BLaER1 treated with 17β-estradiol and CSF1 and Interleukin-3, amounts not matched to agents 10 nM and 100 nM (cell line): ENCODE data around the gene PATL2.
"Not testable (repeated sequence)": the region's sequence is repeated elsewhere in the genome, so short reads cannot be mapped to it uniquely, and the experiment has no call there.

Experiments
- H3K27ac ChIP-seq, 11 experiments: shearing (Covaris generic); formaldehyde crosslinking; 2 replicates each; pipeline ENCODE4 v1.8.1; 2022
- H3K27me3 ChIP-seq, 11 experiments: shearing (Covaris generic); formaldehyde crosslinking; 2 replicates each; pipeline ENCODE4 v1.8.1; 2022
- H3K36me3 ChIP-seq, 11 experiments: shearing (Covaris generic); formaldehyde crosslinking; 2 replicates each; pipeline ENCODE4 v1.8.1; 2022
- H3K4me1 ChIP-seq, 10 experiments: shearing (Covaris generic); formaldehyde crosslinking; 2 replicates each; pipeline ENCODE4 v1.8.1; 2022
- H3K4me2 ChIP-seq, 11 experiments: shearing (Covaris generic); formaldehyde crosslinking; 2 replicates each; pipeline ENCODE4 v1.8.1; 2022
- H3K4me3 ChIP-seq, 10 experiments: shearing (Covaris generic); formaldehyde crosslinking; 2 replicates each; pipeline ENCODE4 v1.8.1; 2022
- H3K9ac ChIP-seq, 11 experiments: shearing (Covaris generic); formaldehyde crosslinking; 2 replicates each; pipeline ENCODE4 v1.8.1; 2022
- H3K9me3 ChIP-seq, 11 experiments: shearing (Covaris generic); formaldehyde crosslinking; replicated peaks in 1 of 11; 2 replicates each; pipeline ENCODE4 v1.8.1; 2022
- H4K20me1 ChIP-seq, 11 experiments: shearing (Covaris generic); formaldehyde crosslinking; 2 replicates each; pipeline ENCODE4 v1.8.1; 2022
- Cebpa-rat ChIP-seq, 11 experiments: shearing (Covaris generic); IDR thresholded peaks; 2 replicates each; pipeline ENCODE4 v1.8.1; 2022

The PATL2 gene

DNA sequence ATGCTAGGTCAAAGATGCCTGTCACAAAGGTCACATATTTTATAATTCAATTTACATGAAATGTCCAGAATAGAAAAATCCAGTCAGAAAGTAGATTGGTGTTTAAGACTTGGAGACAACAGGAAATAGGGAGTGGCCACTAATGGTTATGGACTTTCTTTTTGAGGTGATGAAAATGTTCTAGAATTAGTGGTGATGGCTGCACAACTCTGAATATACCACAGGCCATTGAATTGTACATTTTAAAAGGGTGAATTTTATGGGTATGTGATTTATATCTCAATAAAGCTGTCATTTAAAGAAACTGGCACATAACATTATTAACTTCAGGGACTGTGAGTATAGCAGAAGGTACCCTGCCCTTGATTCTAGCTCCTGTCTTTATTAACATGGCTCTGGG is 63.5 kb downstream of the PATL2 start:
- H3K4me3 ChIP-seq = no peak overlapping the region
- peaks cover 0 to 40% (median 0%) of the 10 kb centered on the region in 11 experiments; a peak in 6 of 22 replicates for H4K20me1 ChIP-seq
- no peak overlapping the region for H3K27ac ChIP-seq
- peaks cover 19 to 27% (median 23%) of the 10 kb centered on the region in 11 experiments for H3K9me3 ChIP-seq
- no peak overlapping the region for H3K9ac ChIP-seq
- peaks cover 0 to 13% (median 2%) of the 10 kb centered on the region in 10 experiments; a peak in 4 of 20 replicates for H3K4me1 ChIP-seq
- no peaks in the 10 kb centered on the region for H3K27me3 ChIP-seq
- no peak for TF ChIP-seq Cebpa-rat (IDR thresholded peaks at IDR 0.05)
- H3K4me2 ChIP-seq = no peak overlapping the region
- H3K36me3 ChIP-seq = peaks cover 63 to 94% (median 79%) of the 10 kb centered on the region in 11 experiments

DNA sequence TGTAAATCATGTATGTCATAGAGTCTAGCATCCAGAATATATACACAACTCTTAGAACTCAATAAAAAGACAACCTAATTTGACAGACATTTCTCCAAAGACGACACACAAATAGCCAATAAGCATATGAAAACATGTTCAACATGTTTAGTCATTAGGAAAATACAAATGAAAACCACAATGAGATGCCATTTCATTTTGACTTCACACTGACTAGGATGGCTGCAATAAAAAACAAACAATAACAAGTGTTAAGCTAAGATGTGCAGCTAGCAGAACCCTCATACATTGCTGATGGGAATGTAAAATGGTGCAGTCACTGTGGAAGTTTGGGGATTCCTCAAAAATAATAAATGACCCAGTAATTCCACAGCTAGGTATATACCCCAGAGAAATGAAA is 64.1 kb downstream of the PATL2 start:
- H3K27ac ChIP-seq = no peak overlapping the region
- peaks cover 0 to 13% (median 2%) of the 10 kb centered on the region in 10 experiments; a peak in 4 of 20 replicates for H3K4me1 ChIP-seq
- no peak overlapping the region for H3K4me3 ChIP-seq
- H3K9ac ChIP-seq = no peak overlapping the region
- H3K4me2 ChIP-seq = no peak overlapping the region
- H3K27me3 ChIP-seq = no peaks in the 10 kb centered on the region
- TF ChIP-seq Cebpa-rat (IDR thresholded peaks at IDR 0.05) = no peak
- H3K9me3 ChIP-seq = peaks cover 19 to 27% (median 23%) of the 10 kb centered on the region in 11 experiments
- peaks cover 0 to 46% (median 0%) of the 10 kb centered on the region in 11 experiments; a peak in 6 of 22 replicates for H4K20me1 ChIP-seq
- H3K36me3 ChIP-seq = peaks cover 64 to 94% (median 77%) of the 10 kb centered on the region in 11 experiments

DNA sequence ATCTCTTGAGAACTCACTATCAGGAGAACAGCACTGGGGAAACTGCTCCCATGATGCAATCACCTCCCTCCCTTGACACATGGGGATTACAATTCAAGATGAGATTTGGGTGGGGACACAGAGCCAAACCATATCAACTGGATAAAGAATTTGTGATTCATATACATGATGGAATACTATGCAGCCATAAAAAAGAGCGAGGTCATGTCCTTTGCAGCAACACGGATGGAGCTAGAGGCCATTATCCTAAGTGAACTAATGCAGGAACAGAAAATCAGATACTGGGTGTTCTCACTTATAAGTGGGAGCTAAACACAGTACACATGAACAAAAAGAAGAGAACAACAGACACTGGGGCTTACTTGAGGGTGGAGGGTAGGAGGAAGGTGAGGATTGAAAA is 64.7 kb downstream of the PATL2 start:
- Histone ChIP-seq H3K9ac (no peak overlapping the region), H3K4me1 (peaks cover 0 to 13% (median 2%) of the 10 kb centered on the region in 10 experiments; a peak in 4 of 20 replicates), H3K9me3 (peaks cover 19 to 27% (median 23%) of the 10 kb centered on the region in 11 experiments), H4K20me1 (peaks cover 0 to 50% (median 0%) of the 10 kb centered on the region in 11 experiments; a peak in 6 of 22 replicates), H3K27ac (no peak overlapping the region), H3K36me3 (peaks cover 58 to 94% (median 73%) of the 10 kb centered on the region in 11 experiments), H3K4me2 (no peak overlapping the region), H3K27me3 (no peaks in the 10 kb centered on the region), H3K4me3 (no peak overlapping the region)
- no peak for TF ChIP-seq Cebpa-rat (IDR thresholded peaks at IDR 0.05)

DNA sequence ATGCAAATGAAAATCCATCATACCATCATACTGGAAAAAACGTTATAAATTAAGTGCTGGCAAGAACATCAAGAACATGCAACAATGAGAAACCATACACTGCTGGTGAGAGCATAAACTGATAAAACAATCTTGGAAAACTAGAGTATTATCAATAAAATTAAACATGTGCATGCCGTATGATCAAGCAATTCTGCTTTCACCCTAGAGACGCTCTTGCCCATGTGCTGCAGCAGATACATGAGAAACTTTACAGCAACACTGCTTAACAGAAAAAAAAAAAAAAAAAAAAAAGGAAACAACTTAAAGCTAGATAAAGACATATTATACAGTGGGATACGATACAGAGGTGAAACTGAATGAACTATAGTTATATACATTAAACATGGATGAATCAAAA is 69.5 kb downstream of the PATL2 start:
- Histone ChIP-seq H3K4me1 (peaks cover 0 to 13% (median 0%) of the 10 kb centered on the region in 10 experiments; a peak in 1 of 20 replicates), H3K4me2 (no peak overlapping the region), H3K27me3 (no peaks in the 10 kb centered on the region), H3K9me3 (peaks cover 18 to 35% (median 31%) of the 10 kb centered on the region in 11 experiments), H3K36me3 (peaks cover 47 to 94% (median 68%) of the 10 kb centered on the region in 11 experiments), H3K27ac (no peak overlapping the region), H3K4me3 (no peak overlapping the region), H3K9ac (no peak overlapping the region), H4K20me1 (peaks cover 0 to 44% (median 0%) of the 10 kb centered on the region in 11 experiments; a peak in 6 of 22 replicates)
- TF ChIP-seq Cebpa-rat (IDR thresholded peaks at IDR 0.05) = no peak

DNA sequence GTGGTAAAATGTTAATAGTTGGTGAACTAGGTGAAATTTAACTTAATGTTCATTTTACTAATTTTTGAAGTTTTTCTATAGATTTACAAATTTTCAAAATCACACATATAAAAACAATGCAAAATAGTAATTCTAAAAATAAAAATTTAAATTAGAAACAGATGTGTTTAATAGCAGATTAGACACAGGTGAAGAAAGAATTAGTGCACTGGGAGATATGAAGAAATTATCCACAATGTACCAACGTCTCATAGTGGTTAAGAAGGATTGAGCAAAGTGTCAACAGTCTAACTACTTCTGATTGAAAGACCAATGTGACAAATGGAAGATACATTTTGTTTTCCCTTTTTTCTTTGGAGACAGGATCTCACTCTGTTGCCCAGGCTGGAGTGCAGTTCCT is 74.1 kb downstream of the PATL2 start:
- Histone ChIP-seq H3K4me1 (peaks cover 0 to 7% (median 0%) of the 10 kb centered on the region in 10 experiments; a peak in 1 of 20 replicates), H3K36me3 (peaks cover 61 to 100% (median 89%) of the 10 kb centered on the region in 11 experiments), H3K4me3 (no peak overlapping the region), H3K9me3 (peaks cover 0 to 27% (median 17%) of the 10 kb centered on the region in 11 experiments; a peak in 19 of 22 replicates), H3K9ac (no peak overlapping the region), H4K20me1 (peaks cover 0 to 14% (median 0%) of the 10 kb centered on the region in 11 experiments; a peak in 3 of 22 replicates), H3K27me3 (no peaks in the 10 kb centered on the region), H3K27ac (no peak overlapping the region), H3K4me2 (no peak overlapping the region)
- no peak for TF ChIP-seq Cebpa-rat (IDR thresholded peaks at IDR 0.05)

DNA sequence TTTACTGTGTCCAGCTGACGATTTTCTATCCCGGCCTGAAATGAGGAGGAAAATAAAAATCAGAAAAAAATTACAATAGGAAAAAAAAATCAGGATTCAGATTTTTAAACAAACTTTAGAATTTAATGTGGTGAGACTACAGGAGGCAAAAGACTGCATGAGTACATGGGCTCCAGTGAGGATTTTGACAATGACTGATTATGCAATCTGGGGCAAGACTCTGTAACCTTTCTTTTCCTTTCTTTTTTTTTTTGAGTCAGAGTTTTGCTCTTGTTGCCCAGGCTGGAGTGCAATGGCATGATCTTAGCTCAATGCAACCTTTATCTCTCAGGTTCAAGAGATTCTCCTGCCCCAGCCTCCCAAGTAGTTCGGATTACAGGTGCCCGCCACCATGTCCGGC is 77.5 kb downstream of the PATL2 start:
- Histone ChIP-seq H3K4me3 (no peak overlapping the region), H4K20me1 (peaks cover 0 to 7% (median 0%) of the 10 kb centered on the region in 11 experiments; a peak in 2 of 22 replicates), H3K4me2 (no peak overlapping the region), H3K27me3 (no peaks in the 10 kb centered on the region), H3K9me3 (peaks cover 6 to 27% (median 16%) of the 10 kb centered on the region in 11 experiments; a peak in 19 of 22 replicates), H3K27ac (no peak overlapping the region), H3K36me3 (peaks cover 82 to 100% (median 96%) of the 10 kb centered on the region in 11 experiments), H3K4me1 (peaks cover 0 to 7% (median 0%) of the 10 kb centered on the region in 10 experiments; a peak in 1 of 20 replicates), H3K9ac (no peak overlapping the region)
- TF ChIP-seq Cebpa-rat (IDR thresholded peaks at IDR 0.05) = no peak

DNA sequence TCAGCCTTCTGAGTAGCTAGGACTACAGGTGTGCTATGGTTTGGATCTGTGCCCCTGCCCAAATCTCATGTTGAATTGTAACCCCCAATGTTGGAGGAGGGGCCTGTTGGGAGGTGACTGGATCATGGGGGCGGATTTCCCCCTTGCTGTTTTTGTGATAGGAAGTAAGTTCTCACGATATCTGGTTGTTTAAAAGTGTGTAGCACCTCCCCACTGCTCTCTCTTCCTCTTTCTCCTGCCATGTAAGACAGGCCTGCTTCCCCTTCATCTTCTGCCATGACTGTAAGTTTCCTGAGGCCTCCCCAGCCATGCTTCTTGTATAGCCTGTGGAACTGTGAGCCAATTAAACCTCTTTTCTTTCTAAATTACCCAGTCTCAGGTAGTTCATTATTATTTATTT is 85.8 kb downstream of the PATL2 start:
- not testable (repeated sequence) for H3K4me2 ChIP-seq, H3K27ac ChIP-seq, H3K4me1 ChIP-seq, H3K27me3 ChIP-seq, H3K4me3 ChIP-seq, H3K9ac ChIP-seq
- H3K36me3 ChIP-seq = peaks cover 82 to 100% (median 93%) of the 10 kb centered on the region in 11 experiments
- H4K20me1 ChIP-seq = peaks cover 0 to 11% (median 0%) of the 10 kb centered on the region in 11 experiments; a peak in 1 of 22 replicates
- H3K9me3 ChIP-seq = peaks cover 0 to 22% (median 3%) of the 10 kb centered on the region in 11 experiments; a peak in 11 of 22 replicates

DNA sequence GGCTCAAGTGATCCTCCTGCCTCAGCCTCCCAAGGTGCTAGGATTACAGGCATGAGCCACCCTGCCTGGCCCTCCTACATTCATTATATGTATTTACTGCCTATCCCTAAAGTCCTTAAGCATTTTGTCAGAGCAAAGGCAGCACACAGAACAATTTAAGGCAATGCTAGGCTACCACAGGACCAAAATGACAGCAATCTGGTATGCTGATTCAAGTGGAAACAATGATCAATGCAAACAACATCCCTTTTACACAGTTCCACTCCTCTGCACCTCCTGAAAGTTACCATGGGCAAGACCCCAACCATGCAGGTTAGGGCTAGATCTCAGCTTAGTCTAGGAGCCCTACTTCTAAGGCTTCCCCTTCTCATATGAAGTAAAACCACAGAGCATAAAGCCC is 87.9 kb downstream of the PATL2 start:
- peaks cover 68 to 100% (median 92%) of the 10 kb centered on the region in 11 experiments for H3K36me3 ChIP-seq
- H3K27me3 ChIP-seq = no peaks in the 10 kb centered on the region
- no peak overlapping the region for H3K4me3 ChIP-seq
- no peaks in the 10 kb centered on the region; a peak in 1 of 20 replicates for H3K4me1 ChIP-seq
- no peak overlapping the region for H3K27ac ChIP-seq
- no peak for TF ChIP-seq Cebpa-rat (IDR thresholded peaks at IDR 0.05)
- H3K9ac ChIP-seq = no peak overlapping the region
- H3K9me3 ChIP-seq = peaks cover 0 to 18% (median 0%) of the 10 kb centered on the region in 11 experiments; a peak in 11 of 22 replicates
- H3K4me2 ChIP-seq = no peak overlapping the region
- peaks cover 0 to 11% (median 0%) of the 10 kb centered on the region in 11 experiments; a peak in 1 of 22 replicates for H4K20me1 ChIP-seq

DNA sequence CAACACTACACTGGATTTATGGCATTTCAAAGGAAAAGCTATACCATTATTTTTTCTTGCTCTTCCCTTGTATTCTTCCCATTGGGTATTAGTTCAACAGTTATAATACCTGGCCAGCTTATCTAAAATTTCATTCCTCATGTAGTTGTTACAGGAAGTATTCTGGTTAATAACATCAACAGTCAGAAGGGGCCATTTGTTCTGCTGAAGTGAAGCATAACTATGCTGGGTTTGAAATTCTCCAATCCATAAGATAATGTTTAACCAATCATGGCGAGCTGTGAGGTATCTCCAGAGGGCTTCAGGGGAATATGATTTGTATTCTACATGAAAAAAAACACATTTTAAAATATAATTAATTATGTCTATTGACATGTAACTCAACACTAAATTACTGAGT is 91.0 kb downstream of the PATL2 start:
- Histone ChIP-seq H4K20me1 (peaks cover 0 to 11% (median 0%) of the 10 kb centered on the region in 11 experiments; a peak in 1 of 22 replicates), H3K9ac (no peak overlapping the region), H3K4me3 (no peak overlapping the region), H3K36me3 (peaks cover 63 to 100% (median 88%) of the 10 kb centered on the region in 11 experiments), H3K4me2 (no peak overlapping the region), H3K27me3 (no peaks in the 10 kb centered on the region), H3K27ac (no peak overlapping the region), H3K4me1 (no peaks in the 10 kb centered on the region; a peak in 1 of 20 replicates), H3K9me3 (peaks cover 0 to 5% (median 0%) of the 10 kb centered on the region in 11 experiments; a peak in 4 of 22 replicates)
- no peak for TF ChIP-seq Cebpa-rat (IDR thresholded peaks at IDR 0.05)
